ENCODE measurements around the gene PCDHGA6.

DNA sequence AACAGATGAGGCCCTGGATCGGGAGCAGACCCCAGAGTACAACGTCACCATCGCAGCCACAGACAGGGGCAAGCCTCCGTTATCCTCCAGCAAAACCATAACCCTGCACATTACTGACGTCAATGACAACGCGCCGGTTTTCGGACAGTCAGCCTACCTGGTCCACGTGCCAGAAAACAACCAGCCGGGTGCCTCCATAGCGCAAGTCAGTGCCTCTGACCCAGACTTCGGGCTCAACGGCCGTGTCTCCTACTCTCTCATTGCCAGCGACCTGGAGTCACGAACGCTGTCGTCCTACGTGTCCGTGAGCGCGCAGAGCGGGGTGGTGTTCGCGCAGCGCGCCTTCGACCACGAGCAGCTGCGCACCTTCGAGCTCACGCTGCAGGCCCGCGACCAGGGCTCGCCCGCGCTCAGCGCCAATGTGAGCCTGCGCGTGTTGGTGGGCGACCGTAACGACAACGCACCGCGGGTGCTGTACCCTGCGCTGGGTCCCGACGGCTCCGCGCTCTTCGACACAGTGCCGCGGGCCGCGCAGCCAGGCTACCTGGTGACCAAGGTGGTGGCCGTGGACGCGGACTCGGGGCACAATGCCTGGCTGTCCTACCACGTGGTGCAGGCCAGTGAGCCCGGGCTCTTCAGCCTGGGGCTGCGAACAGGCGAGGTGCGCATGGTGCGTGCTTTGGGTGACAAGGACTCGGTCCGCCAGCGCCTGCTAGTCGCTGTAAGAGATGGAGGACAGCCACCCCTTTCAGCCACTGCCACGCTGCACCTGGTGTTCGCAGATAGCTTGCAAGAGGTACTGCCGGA, 45.6 kb downstream of the PCDHGA6 start:
- TF ChIP-seq POLR2AphosphoS5 (IDR thresholded peaks at IDR 0.05; ENCODE audit: low read depth): no peak
- TF ChIP-seq, protein P1, sequence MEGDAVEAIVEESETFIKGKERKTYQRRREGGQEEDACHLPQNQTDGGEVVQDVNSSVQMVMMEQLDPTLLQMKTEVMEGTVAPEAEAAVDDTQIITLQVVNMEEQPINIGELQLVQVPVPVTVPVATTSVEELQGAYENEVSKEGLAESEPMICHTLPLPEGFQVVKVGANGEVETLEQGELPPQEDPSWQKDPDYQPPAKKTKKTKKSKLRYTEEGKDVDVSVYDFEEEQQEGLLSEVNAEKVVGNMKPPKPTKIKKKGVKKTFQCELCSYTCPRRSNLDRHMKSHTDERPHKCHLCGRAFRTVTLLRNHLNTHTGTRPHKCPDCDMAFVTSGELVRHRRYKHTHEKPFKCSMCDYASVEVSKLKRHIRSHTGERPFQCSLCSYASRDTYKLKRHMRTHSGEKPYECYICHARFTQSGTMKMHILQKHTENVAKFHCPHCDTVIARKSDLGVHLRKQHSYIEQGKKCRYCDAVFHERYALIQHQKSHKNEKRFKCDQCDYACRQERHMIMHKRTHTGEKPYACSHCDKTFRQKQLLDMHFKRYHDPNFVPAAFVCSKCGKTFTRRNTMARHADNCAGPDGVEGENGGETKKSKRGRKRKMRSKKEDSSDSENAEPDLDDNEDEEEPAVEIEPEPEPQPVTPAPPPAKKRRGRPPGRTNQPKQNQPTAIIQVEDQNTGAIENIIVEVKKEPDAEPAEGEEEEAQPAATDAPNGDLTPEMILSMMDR (IDR thresholded peaks at IDR 0.05; ENCODE audit: insufficient read depth, low read length): no peak
- TF ChIP-seq, protein P2, sequence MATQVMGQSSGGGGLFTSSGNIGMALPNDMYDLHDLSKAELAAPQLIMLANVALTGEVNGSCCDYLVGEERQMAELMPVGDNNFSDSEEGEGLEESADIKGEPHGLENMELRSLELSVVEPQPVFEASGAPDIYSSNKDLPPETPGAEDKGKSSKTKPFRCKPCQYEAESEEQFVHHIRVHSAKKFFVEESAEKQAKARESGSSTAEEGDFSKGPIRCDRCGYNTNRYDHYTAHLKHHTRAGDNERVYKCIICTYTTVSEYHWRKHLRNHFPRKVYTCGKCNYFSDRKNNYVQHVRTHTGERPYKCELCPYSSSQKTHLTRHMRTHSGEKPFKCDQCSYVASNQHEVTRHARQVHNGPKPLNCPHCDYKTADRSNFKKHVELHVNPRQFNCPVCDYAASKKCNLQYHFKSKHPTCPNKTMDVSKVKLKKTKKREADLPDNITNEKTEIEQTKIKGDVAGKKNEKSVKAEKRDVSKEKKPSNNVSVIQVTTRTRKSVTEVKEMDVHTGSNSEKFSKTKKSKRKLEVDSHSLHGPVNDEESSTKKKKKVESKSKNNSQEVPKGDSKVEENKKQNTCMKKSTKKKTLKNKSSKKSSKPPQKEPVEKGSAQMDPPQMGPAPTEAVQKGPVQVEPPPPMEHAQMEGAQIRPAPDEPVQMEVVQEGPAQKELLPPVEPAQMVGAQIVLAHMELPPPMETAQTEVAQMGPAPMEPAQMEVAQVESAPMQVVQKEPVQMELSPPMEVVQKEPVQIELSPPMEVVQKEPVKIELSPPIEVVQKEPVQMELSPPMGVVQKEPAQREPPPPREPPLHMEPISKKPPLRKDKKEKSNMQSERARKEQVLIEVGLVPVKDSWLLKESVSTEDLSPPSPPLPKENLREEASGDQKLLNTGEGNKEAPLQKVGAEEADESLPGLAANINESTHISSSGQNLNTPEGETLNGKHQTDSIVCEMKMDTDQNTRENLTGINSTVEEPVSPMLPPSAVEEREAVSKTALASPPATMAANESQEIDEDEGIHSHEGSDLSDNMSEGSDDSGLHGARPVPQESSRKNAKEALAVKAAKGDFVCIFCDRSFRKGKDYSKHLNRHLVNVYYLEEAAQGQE (IDR thresholded peaks at IDR 0.05; ENCODE audit: insufficient replicate concordance, low read depth): no peak
- no peak for TF ChIP-seq GABPA (IDR thresholded peaks at IDR 0.05; ENCODE audit: low read depth)

Measured in HL-60 (cell line).